DND-41 (cell line): Measurements from ENCODE around the gene TMTC1.

Experiments used
- EZH2 ChIP-seq: IDR thresholded peaks from 3 replicates; pipeline ENCODE4 v1.6.1; 2012; ENCODE audit warnings: borderline replicate concordance, low read depth, mild to moderate bottlenecking, moderate library complexity, low read length, inconsistent platforms; ENCODE audit not compliant: severe bottlenecking
- TF ChIP-seq, protein P1 (sequence below): IDR thresholded peaks from 2 replicates; pipeline ENCODE4 v1.5.1; 2012; ENCODE audit warnings: borderline replicate concordance, low read length, moderate library complexity, mild to moderate bottlenecking; ENCODE audit not compliant: poor library complexity, severe bottlenecking; ENCODE audit errors: extremely low read depth

DNA sequence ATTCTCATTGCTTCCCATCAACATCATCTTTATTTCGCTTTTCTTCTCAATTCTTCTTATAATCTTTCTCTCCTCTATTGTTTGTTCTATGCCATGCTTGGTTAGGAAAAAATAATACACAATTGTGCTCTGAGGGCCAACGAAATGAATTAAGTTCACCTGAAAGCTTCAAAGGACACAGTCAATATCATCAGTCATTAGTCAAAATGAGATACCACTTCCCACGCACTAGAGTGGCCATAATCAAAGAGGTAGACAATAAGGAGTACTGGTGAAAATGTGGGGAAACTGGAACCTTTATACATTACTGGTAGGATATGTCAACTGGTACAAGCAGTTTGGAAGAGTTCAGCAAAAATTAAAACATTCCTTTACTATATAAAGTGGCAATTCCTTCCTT, 91.5 kb downstream of the TMTC1 start:
- TF ChIP-seq, protein P1, sequence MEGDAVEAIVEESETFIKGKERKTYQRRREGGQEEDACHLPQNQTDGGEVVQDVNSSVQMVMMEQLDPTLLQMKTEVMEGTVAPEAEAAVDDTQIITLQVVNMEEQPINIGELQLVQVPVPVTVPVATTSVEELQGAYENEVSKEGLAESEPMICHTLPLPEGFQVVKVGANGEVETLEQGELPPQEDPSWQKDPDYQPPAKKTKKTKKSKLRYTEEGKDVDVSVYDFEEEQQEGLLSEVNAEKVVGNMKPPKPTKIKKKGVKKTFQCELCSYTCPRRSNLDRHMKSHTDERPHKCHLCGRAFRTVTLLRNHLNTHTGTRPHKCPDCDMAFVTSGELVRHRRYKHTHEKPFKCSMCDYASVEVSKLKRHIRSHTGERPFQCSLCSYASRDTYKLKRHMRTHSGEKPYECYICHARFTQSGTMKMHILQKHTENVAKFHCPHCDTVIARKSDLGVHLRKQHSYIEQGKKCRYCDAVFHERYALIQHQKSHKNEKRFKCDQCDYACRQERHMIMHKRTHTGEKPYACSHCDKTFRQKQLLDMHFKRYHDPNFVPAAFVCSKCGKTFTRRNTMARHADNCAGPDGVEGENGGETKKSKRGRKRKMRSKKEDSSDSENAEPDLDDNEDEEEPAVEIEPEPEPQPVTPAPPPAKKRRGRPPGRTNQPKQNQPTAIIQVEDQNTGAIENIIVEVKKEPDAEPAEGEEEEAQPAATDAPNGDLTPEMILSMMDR = no peak
- TF ChIP-seq EZH2 = no peak
